Measurements from ENCODE around the gene LMBR1L.

Gene LMBR1L

DNA sequence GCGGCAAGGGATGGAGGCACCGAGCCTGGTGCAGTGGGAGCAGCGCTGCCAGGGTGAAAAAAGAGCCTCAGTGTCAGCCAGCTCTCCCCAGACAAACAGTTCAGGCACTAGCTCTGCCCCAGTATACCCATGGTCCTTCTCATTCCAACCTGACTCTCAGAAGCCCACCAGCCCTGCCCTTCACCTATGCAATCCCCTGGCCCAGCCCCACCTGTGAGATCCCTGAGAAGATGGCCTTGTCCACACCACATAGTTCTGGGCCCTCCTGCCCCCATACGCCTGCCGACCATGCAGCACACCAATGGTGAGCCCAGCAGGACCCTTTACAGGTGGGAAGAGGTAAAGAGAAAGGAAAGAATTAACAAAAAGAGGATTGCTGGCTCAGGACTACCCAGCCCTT is 56.6 kb downstream of the LMBR1L start:
- DNase-seq (ENCODE audit: low spot score): no peak

DNA sequence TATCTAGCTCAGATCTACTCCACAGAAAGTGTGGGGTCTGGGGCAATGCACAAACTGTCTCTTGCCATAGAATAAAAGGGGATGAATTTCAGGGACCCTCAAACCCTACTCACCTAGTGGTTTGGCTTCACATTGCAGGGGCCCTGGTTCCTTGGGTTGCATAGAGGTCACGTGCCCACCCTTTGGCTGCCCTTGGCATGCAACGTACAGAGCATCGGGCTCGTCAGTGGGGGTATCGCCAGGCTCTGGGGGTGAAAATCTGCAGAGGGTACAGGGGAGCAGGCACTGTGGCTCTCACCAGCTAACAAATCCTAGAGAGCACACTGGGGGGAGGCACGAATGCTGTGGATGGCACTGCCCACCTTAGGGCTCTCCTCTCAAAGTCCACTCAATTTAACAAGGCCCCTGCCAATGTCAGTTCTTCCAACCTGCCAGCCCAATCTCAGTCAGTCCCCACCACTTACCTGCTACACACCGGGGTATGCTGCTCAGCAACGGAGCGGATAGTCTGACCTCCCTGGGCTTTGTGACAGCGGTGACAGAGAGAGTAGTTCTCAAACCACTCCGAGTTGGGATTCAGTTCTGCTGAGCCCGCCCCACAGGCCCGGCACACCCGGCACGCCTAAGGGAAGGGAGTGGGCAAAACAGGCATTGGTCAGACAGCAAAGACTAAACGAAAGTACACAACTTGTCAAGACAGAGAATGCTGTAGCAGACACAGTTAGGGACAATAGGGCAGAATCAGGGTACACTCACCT is 58.0 kb downstream of the LMBR1L start:
- no peak for DNase-seq (ENCODE audit: low spot score)

DNA sequence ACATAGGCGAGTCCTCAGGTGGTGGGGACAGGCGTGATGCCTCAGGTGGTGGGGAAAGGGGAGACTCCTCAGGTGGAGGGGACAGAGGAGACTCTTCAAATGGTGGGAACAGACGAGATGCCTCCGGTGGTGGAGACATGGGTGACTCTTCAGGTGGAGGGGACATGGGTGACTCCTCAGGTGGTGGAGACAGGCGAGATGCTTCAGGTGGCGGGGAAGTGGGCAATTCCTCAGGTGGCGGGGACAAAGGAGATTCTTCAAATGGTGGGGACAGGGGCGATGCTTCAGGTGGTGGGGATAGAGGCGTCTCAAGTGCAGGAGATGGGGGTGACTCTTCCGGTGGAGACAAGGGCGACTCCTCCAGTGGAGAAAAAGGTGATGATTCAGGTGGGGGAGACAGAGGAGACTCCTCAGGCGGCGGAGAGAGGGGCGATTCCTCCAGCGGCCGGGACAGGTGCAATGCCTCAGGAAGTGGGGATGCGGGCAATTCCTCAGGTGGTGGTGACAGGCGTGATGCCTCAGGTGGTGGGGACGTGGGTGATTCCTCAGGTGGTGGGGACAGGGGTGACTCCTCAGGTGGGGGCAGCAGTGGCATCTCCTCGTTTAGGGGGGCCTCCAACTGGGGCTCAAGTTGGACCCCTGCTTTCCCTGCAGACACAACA is 58.7 kb downstream of the LMBR1L start:
- DNase-seq (ENCODE audit: low spot score): no peak

DNA sequence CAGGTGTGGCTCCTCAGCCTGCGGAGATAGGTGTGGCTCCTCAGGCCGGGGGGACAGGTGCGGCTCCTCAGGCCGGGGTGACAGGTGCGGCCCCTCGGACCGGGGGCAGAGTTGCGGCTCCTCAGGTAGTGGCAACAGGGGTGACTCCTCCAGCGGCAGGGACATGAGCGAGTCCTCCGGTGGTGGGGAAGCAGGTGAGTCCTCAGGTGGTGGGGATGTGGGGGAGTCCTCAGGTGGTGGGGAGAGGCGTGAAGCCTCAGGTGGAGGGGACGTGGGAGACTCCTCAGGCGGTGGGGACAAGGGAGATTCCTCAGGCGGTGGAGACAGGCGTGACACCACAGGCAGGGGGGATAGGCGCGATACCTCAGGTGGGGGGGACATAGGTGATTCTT is 59.3 kb downstream of the LMBR1L start:
- DNase-seq (ENCODE audit: low spot score): no peak

DNA sequence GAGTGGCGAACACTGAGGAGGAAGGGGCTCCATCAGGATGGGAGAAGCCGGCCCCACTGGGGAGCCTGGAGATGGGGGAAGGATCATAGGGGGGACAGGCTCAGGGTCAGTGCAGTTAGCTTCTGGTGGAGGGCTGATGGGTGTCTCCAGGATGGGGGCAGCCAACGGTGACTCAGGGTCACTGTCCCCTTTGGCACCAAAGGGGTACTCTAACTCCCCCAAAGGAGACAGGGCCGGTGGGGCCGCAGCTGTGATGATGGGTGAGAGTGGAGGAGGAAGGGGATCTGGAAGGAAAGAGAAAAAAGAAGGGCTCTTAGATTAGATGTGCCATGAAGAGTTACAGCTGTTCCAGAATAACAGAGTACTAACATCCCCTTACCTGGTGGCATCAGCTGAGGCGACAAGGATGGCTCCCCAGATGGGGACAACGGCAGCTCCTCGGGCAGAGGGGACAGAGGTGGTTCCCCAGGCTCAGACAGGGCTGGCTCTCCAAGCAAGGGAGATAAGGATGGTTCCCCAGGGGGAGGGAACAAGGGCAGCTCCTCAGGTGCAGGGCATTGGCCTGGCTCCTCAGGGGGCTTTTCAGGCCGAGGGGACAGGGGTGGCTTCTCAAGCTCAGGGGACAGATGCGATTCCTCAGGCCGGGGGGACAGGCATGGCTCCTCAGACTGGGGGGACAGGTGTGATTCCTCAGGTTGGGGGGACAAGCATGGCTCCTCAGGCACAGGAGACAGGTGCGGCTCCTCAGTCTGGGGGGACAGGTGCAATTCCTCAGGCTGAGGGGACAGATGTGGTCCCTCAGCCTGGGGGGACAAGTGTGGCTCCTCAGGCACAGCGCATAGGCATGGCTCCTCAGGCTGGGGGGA is 59.9 kb downstream of the LMBR1L start:
- no peak for DNase-seq (ENCODE audit: low spot score)

DNA sequence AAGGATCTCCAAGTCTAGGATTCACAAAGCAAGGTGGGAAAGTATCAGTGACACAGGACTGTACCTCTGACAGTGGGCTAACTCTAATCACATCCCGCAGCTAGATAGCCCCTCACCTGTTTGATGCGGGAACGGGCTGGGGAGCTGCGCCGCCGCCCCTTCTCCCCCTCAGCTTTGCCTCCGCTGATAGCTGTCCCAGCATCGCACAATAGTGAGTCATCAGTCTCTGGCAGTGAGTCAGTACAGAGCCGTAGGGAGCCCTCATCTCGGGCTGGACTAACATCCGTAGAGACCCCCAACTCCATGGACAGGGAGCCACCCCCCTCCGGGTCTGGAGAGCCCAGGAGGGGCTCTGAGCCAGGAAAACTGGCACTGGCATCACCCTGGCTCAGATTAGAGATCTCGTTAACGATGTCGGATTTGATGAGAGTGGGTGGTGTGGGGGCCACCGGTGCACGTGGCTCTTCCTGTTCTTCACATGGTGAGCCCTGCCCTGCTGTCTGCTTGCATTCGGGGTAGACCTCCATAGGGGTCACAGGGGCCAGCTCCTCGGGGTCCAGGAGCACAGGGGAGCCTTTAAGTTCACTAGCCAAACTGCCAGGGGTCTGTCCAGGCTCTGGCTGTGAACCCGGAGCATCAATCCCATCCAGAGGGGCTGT is 61.0 kb downstream of the LMBR1L start:
- DNase-seq (ENCODE audit: low spot score): peak; percentile 74

DNA sequence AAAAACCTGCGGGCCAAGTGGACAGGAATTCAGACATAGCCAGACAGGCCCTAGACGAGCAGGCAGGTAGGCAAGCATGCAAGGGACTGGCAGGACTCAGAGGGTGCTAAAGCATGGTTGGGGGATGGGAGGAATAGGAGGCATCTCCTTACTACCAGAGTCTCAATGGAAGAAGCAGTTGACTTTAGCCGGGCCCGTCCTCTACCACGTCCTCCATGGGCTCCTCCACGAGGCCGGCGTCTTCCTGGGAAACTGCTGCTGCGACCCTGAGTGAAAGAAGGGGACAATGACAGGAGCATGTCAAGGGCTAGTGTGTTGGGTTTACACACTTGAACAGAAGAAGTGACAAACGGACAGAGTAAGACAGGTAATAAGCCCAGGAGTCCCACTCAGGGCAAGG is 61.7 kb downstream of the LMBR1L start:
- DNase-seq (ENCODE audit: low spot score): no peak

All from AG08396 (cell line).